Endothelial cell of umbilical vein (primary cell): ENCODE measurements around the gene ZNFX1.
"Not testable (repeated sequence)": the region's sequence is repeated elsewhere in the genome, so short reads cannot be mapped to it uniquely, and the experiment has no call there.

ENCODE experiments used
- CTCF ChIP-seq, 2 donors: IDR thresholded peaks; 1 replicate in 1 of 2; 2 replicates in 1 of 2; pipeline ENCODE4 v1.5.1; 2011; ENCODE audit warnings: low read length in 2 of 2, mild to moderate bottlenecking in 2 of 2, moderate library complexity in 2 of 2, control low read depth in 1 of 2, inconsistent platforms in 1 of 2, low read depth in 1 of 2; ENCODE audit not compliant: insufficient read depth in 1 of 2; ENCODE audit errors: extremely low read depth in 1 of 2
- EZH2 ChIP-seq: IDR thresholded peaks from 2 replicates; pipeline ENCODE4 v1.6.1; 2012; ENCODE audit warnings: borderline replicate concordance, low read depth, mild to moderate bottlenecking, moderate library complexity, low read length, inconsistent platforms; ENCODE audit not compliant: severe bottlenecking
- FOS ChIP-seq: IDR thresholded peaks from 2 replicates; pipeline ENCODE4 v1.6.1; 2011; ENCODE audit warnings: mild to moderate bottlenecking, low read length, moderate library complexity, borderline replicate concordance; ENCODE audit not compliant: insufficient read depth
- GATA2 ChIP-seq: IDR thresholded peaks from 2 replicates; pipeline ENCODE4 v1.7.0; 2011; ENCODE audit warnings: low read depth, mild to moderate bottlenecking, moderate library complexity, mixed read lengths, low read length; ENCODE audit not compliant: insufficient read length, insufficient read depth
- JUN ChIP-seq: IDR thresholded peaks from 2 replicates; pipeline ENCODE4 v1.6.1; 2011; ENCODE audit warnings: borderline replicate concordance, low read depth; ENCODE audit not compliant: insufficient read length, insufficient read depth
- MAX ChIP-seq: IDR thresholded peaks from 2 replicates; pipeline ENCODE4 v1.6.1; 2011; ENCODE audit not compliant: insufficient read depth, insufficient read length
- MYC ChIP-seq: IDR thresholded peaks from one replicate; pipeline ENCODE4 v1.6.1; 2011; ENCODE audit warnings: mild to moderate bottlenecking, low read depth, low read length
- POLR2A ChIP-seq: IDR thresholded peaks from 2 replicates; pipeline ENCODE4 v1.6.1; 2012; ENCODE audit warnings: low read depth, mild to moderate bottlenecking, control low read depth, low read length
- POLR2AphosphoS5 ChIP-seq: IDR thresholded peaks from 2 replicates; pipeline ENCODE4 v1.6.1; 2012; ENCODE audit warnings: low read depth, mild to moderate bottlenecking, control low read depth, low read length, moderate library complexity; ENCODE audit not compliant: insufficient read depth

- TF ChIP-seq JUN; POLR2AphosphoS5; EZH2; CTCF (IDR thresholded peaks at IDR 0.05; ENCODE audit: extremely low read depth in 1 of 2, insufficient read depth in 1 of 2, low read depth in 1 of 2, low read length in 2 of 2); POLR2A; GATA2; MYC; FOS; MAX: not testable (repeated sequence)
These were observed 84.8 kb downstream of the ZNFX1 start for GRCh38 chr20:49192944-49193518.
